ENCODE measurements around the gene ZCCHC4.

The ZCCHC4 gene

GRCh38 chr4:25291158-25291733 is 21.3 kb upstream of the ZCCHC4 start:
- no peak for TF ChIP-seq EZH2 (optimal IDR thresholded peaks at IDR 0.05; ENCODE audit: low read depth, low read length)
- no peak for TF ChIP-seq CTCF (IDR thresholded peaks at IDR 0.05; ENCODE audit: low read length)
- Histone ChIP-seq H3K4me2 (ENCODE audit: low read depth, low read length) (no peak overlapping the region), H2AFZ (ENCODE audit: low read length) (no peak overlapping the region)

GRCh38 chr4:25297528-25298242 is 14.9 kb upstream of the ZCCHC4 start:
- Histone ChIP-seq H2AFZ (ENCODE audit: low read length) (no peak overlapping the region), H3K9me3 (replicated peaks; ENCODE audit: insufficient read depth, low read length) (no peaks in the 10 kb centered on the region), H4K20me1 (ENCODE audit: insufficient read depth, low read length) (no peaks in the 10 kb centered on the region), H3K4me1 (ENCODE audit: low read length) (no peaks in the 10 kb centered on the region), H3K36me3 (replicated peaks; ENCODE audit: insufficient read depth, low read length) (no peaks in the 10 kb centered on the region), H3K79me2 (ENCODE audit: low read length) (no peaks in the 10 kb centered on the region), H3K9ac (ENCODE audit: low read length) (no peak overlapping the region), H3F3A (ENCODE audit: insufficient read depth, low read length) (no peaks in the 10 kb centered on the region), H3K27ac (ENCODE audit: low read length) (no peak overlapping the region), H3K4me2 (ENCODE audit: low read depth, low read length) (no peak overlapping the region), H3K9me2 (replicated peaks; ENCODE audit: insufficient read depth, low read length) (no peaks in the 10 kb centered on the region), H3K27me3 (replicated peaks; ENCODE audit: insufficient read depth, low read length) (no peaks in the 10 kb centered on the region), H3K4me3 (ENCODE audit: low read length) (no peak overlapping the region)
- no peak for DNase-seq
- TF ChIP-seq CTCF (IDR thresholded peaks at IDR 0.05; ENCODE audit: low read length) (no peak), EZH2phosphoT487 (IDR thresholded peaks at IDR 0.05; ENCODE audit: low read length) (no peak), EZH2 (optimal IDR thresholded peaks at IDR 0.05; ENCODE audit: low read depth, low read length) (no peak)

More at GRCh38 chr4:25291158-25291733, 21.3 kb upstream of the ZCCHC4 start:
- Histone ChIP-seq H3K79me2 (ENCODE audit: low read length) (no peaks in the 10 kb centered on the region), H3K9me3 (replicated peaks; ENCODE audit: insufficient read depth, low read length) (no peaks in the 10 kb centered on the region), H3K9me2 (replicated peaks; ENCODE audit: insufficient read depth, low read length) (no peaks in the 10 kb centered on the region), H3K27ac (ENCODE audit: low read length) (no peak overlapping the region), H3F3A (ENCODE audit: insufficient read depth, low read length) (no peaks in the 10 kb centered on the region), H3K4me3 (ENCODE audit: low read length) (no peak overlapping the region), H3K4me1 (ENCODE audit: low read length) (no peaks in the 10 kb centered on the region), H3K36me3 (replicated peaks; ENCODE audit: insufficient read depth, low read length) (no peaks in the 10 kb centered on the region), H4K20me1 (ENCODE audit: insufficient read depth, low read length) (no peaks in the 10 kb centered on the region), H3K9ac (ENCODE audit: low read length) (no peak overlapping the region), H3K27me3 (replicated peaks; ENCODE audit: insufficient read depth, low read length) (no peaks in the 10 kb centered on the region)
- DNase-seq = no peak

GRCh38 chr4:25299476-25300203 is 12.9 kb upstream of the ZCCHC4 start:
- no peak overlapping the region for H3K4me2 ChIP-seq (ENCODE audit: low read depth, low read length)
- no peak for DNase-seq
- no peaks in the 10 kb centered on the region for H3K9me3 ChIP-seq (replicated peaks; ENCODE audit: insufficient read depth, low read length)
- no peaks in the 10 kb centered on the region for H3F3A ChIP-seq (ENCODE audit: insufficient read depth, low read length)
- H2AFZ ChIP-seq (ENCODE audit: low read length) = no peak overlapping the region
- TF ChIP-seq EZH2phosphoT487 (IDR thresholded peaks at IDR 0.05; ENCODE audit: low read length) (no peak), CTCF (IDR thresholded peaks at IDR 0.05; ENCODE audit: low read length) (no peak), EZH2 (optimal IDR thresholded peaks at IDR 0.05; ENCODE audit: low read depth, low read length) (no peak)
- H3K36me3 ChIP-seq (replicated peaks; ENCODE audit: insufficient read depth, low read length) = no peaks in the 10 kb centered on the region
- no peaks in the 10 kb centered on the region for H3K79me2 ChIP-seq (ENCODE audit: low read length)
- H3K9ac ChIP-seq (ENCODE audit: low read length) = no peak overlapping the region
- no peaks in the 10 kb centered on the region for H4K20me1 ChIP-seq (ENCODE audit: insufficient read depth, low read length)
- H3K27ac ChIP-seq (ENCODE audit: low read length) = no peak overlapping the region
- no peaks in the 10 kb centered on the region for H3K9me2 ChIP-seq (replicated peaks; ENCODE audit: insufficient read depth, low read length)
- H3K4me1 ChIP-seq (ENCODE audit: low read length) = no peaks in the 10 kb centered on the region
- H3K27me3 ChIP-seq (replicated peaks; ENCODE audit: insufficient read depth, low read length) = no peaks in the 10 kb centered on the region
- no peak overlapping the region for H3K4me3 ChIP-seq (ENCODE audit: low read length)

Measured in MM.1S (cell line).